Stimulated activated CD8-positive, alpha-beta memory T cell treated with anti-CD3 and anti-CD28 coated beads, Interleukin-7, amount 100 ng/mL, for 24 hours (primary cell): ENCODE results near the gene HOXA4.

Source experiments
- DNase-seq: peaks from one replicate; pipeline ENCODE4 v3.0.0-alpha.2; 2020; ENCODE audit warnings: low read depth

The HOXA4 gene

GRCh38 chr7:27130540-27131389 lies at the start of gene HOXA4:
Gene HOXA4 (minus strand): TSS chr7:27130757. CDS start chr7:27130733, 24 bp downstream.
- peak; percentile 32 for DNase-seq

- DNase-seq, result peak; percentile 44
Observed at GRCh38 chr7:27179503-27180430, 49.2 kb upstream of the HOXA4 start.

DNA sequence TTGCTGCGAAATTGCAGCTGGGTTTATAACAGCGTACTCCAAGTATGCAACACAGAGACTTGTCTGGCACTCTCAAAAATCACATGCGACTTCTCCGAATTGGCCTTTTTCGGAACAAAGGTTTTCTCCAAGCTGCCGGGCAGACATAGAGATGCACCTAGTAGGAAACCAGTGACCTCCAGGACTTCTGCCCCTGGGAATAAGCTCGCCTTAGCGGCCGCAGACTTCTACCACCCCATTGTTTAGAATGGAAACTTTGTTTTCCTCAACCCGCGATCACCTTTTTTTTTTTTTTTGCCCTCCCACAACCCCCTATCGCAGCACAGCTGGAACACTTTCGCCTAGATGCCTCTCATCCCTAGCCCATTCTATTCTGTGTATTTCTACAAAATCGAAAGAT lies 48.5 kb upstream of the HOXA4 start:
- DNase-seq, result no peak

GRCh38 chr7:27178366-27178765 lies 47.8 kb upstream of the HOXA4 start:
- DNase-seq, result no peak

GRCh38 chr7:27177795-27178320 lies 47.3 kb upstream of the HOXA4 start:
- DNase-seq, result no peak

- DNase-seq, result no peak
Observed at GRCh38 chr7:27176962-27177794, 46.6 kb upstream of the HOXA4 start.

DNA sequence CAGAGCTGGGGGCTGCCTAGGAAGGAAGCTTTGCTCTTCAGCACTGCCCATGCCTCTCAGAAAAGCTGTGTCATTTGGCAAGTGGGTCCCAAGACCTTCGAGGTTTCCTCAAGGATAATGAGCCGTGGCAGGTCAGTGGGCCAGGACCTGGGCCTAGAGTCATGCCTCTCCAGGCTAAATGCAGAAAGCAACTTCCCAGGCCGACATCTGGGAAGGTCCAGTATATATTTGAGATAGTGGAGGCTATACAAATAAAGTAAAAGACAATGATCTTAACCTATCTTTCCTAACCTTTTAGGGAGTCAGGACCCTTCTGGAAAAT lies 45.9 kb upstream of the HOXA4 start:
- no peak for DNase-seq

- no peak for DNase-seq
Observed at GRCh38 chr7:27175626-27176523, 45.3 kb upstream of the HOXA4 start.

GRCh38 chr7:27174874-27175625 lies 44.5 kb upstream of the HOXA4 start:
- DNase-seq, result no peak

DNA sequence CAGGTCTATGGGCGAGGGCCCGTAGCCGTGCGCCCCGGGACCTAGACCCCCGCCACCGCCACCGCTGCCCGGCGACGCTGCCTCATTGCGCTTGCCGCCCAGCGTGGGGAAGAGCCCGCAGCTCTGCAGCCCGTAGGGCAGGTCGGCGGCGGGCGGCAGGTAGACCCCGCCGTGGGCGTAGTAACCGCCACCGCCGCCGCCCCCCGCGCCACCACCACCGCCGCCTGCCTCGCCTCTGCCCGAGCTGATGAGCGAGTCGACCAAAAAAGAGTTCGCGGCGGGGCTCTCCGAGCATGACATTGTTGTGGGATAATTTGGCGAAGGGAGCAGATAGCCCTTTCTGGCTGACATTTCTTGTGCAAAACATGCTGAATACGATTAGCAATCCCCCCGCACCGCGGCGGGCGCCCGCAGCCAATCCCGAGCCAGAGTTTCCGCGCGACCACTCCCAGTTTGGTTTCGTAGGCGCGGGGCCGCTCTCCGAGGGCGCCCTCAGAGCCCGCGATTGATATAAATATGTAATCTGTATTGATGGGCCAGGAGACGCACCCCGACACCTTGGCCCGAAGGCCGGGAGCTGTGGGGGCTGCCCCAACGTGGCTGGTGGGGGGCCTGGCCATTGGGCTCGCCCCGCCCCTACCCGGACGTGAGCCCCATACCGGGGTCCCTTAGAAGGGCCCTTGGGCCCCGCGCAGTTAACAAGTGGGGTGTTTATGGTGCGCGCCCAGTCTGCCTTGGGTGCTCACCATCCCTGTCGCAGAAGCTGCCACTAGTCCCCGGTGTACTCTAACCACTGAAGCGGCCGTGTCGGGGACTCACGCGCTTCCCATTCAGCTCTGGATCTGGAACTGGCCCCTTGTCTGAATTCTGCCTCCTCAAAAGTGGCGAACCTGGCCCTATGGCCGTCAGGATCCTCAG lies 43.7 kb upstream of the HOXA4 start, which contains the start of gene HOXA10:
Gene HOXA10, minus strand, starts transcription at position 365 of the 918 bp plus-strand sequence. Its CDS starts 14 bp downstream, at position 351.
- no peak for DNase-seq

DNA sequence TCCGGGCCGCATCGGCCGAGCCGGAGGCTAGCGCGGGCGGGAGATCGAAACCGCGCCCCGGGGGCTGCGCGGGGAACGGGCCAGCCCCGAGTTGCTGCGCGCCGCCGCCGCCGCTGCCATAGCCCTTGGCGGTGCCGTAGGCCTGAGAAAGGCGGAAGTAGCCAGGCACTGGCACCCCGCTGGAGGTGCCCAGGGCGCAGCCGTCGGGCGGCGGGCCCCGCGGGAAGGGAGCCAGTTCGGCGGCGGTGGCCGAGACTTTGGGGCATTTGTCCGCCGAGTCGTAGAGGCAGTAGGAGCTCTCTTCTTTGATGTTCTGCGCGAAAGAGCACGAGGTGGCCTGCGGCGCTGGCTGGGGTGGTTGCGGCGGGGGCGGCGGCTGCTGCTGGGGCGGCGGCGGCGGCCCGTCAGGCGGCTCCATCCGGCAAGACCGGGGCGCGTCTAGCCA lies 43.0 kb upstream of the HOXA4 start:
- DNase-seq, result no peak

- DNase-seq, result no peak
Observed at GRCh38 chr7:27172823-27173510, 42.4 kb upstream of the HOXA4 start.

DNA sequence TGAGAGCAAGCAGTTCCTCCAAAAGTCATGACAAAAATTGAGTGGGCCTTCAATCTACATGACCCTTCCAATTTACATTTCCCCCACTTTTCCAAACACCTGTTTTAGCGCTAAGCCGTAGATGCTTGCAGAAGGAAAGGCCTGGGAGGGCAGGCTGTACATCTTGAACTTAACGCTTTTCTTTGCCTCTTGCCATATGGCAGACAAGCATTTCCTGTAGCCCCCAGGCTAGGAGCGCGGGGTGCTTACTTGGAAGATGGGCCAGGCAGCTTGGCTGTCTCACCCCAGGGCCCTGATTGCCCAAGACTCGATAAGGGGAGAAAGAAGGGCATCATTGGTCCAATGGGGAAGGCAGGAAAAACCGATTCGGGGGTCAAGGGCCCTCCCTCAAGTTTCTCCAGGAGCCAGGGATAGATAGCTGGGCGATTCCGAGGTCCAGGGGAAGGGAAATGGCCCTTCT lies 41.8 kb upstream of the HOXA4 start:
- no peak for DNase-seq

GRCh38 chr7:27171637-27172314 lies 41.2 kb upstream of the HOXA4 start:
- no peak for DNase-seq

DNA sequence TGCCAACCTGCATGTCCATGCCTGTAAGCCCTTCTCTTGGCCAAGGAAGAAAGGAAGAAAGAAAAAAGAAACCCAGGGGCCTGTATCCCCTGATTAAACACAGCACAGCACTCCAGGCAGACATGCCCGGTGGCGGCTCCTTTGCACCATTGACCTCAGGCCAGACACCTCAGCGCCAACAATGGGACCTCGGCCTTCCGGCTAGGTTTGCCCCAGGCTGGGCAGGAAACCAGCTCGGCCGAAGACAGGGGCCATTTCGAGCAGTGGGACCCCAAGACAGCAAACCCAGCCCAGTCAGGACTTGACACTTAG lies 40.7 kb upstream of the HOXA4 start:
- no peak for DNase-seq

GRCh38 chr7:27170426-27171324 lies 40.1 kb upstream of the HOXA4 start:
- DNase-seq, result no peak
